ENCODE results near the gene CCL13.

CCL13 gene

DNA sequence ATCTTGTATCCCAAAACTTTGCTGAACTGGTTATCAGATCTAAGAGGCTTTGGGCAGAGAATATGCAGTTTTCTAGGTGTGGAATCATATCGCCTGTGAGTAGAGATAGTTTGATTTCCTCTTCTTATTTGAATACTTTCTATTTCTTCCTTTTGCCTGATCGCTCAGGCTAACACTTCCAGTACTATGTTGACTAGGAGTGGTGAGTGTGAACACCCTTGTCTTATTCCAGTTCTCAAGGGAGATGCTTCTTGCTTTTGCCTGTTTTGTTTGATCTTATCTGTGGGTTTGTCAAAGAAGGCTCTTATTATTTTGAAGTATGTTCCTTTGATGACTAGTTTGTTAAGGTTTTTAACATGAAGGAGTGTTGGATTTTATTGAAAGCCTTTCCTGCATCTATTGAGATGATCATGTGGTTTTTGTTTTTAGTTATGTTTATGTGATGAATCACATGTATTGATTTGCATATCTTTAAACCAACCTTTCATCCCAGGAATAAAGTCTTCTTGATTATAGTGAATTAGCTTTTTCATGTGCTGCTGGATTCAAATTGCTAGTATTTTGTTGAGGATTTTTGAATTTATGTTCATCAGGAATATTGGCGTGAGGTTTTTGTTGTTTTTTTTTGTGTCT is 17.0 kb upstream of the CCL13 start:
- Histone ChIP-seq H2BK15ac (ENCODE audit: low read length) (no peak overlapping the region), H4K91ac (ENCODE audit: low read depth, low read length, poor library complexity) (no peak overlapping the region), H3K9me3 (replicated peaks in 1 of 2; ENCODE audit: control insufficient read depth in 2 of 2, insufficient read depth in 1 of 2, low read depth in 1 of 2, low read length in 2 of 2) (no peaks in the 10 kb centered on the region), H3K27me3 (ENCODE audit: control insufficient read depth in 3 of 3, insufficient read depth in 3 of 3, low read depth in 1 of 3, low read length in 3 of 3) (no peaks in the 10 kb centered on the region), H2AK5ac (ENCODE audit: low read depth, low read length) (no peak overlapping the region), H4K8ac (ENCODE audit: low read depth, low read length) (no peak overlapping the region), H3K4ac (ENCODE audit: low read length) (no peak overlapping the region), H3K4me1 (ENCODE audit: control insufficient read depth in 2 of 2, insufficient read depth in 1 of 2, low read depth in 1 of 2, low read length in 2 of 2) (no peaks in the 10 kb centered on the region), H2BK5ac (ENCODE audit: low read length) (no peak overlapping the region), H3K14ac (ENCODE audit: low read length) (no peak overlapping the region), H3K18ac (ENCODE audit: low read length) (no peak overlapping the region), H3K4me2 (ENCODE audit: insufficient read depth, low read length, poor library complexity, severe bottlenecking) (no peak overlapping the region), H3K36me3 (replicated peaks in 1 of 2; ENCODE audit: control insufficient read depth in 2 of 2, insufficient read depth in 2 of 2, low read length in 2 of 2) (no peaks in the 10 kb centered on the region), H2BK12ac (ENCODE audit: low read length) (no peak overlapping the region), H2BK120ac (ENCODE audit: low read depth, low read length) (no peak overlapping the region), H3K9ac (ENCODE audit: low read depth, low read length, poor library complexity) (no peak overlapping the region), H3K23ac (ENCODE audit: low read depth, low read length, poor library complexity) (no peak overlapping the region), H2AFZ (ENCODE audit: low read length) (no peak overlapping the region), H3K79me1 (ENCODE audit: low read depth, low read length) (no peaks in the 10 kb centered on the region), H3K27ac (replicated peaks; ENCODE audit: low read length) (no peak overlapping the region), H3K4me3 (ENCODE audit: low read length in 2 of 2) (no peak overlapping the region)
- DNase-seq (ENCODE audit: low spot score) = no peak
- 100% methylated on average over 1 of the region's 3 CpGs; no CpG with 5 or more reads in 1 of the 2 donors for WGBS, 2 donors (ENCODE audit: extremely low coverage in 2 of 2, insufficient read length in 2 of 2, insufficient replicate concordance in 1 of 2)

DNA sequence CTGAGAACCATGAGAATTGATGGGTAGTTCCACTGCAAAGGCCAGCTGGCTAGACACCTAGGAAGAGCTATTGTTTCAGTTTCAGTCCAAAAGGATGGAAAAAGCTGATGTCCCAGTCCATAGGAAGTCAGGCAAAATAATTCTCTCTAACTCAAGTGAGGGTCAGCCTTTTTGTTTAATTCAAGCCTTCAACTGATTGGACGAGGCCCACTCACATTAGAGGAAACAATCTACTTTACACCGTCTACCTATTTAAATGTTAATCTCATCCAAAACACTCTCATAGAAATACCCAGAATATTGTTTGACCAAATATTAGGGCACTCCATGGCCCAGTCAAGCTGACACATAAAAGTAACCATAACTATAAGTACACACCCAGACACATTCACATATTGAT is 14.4 kb upstream of the CCL13 start:
- no peak overlapping the region for H2BK15ac ChIP-seq (ENCODE audit: low read length)
- H3K14ac ChIP-seq (ENCODE audit: low read length) = no peak overlapping the region
- H2BK120ac ChIP-seq (ENCODE audit: low read depth, low read length) = no peak overlapping the region
- H2AK5ac ChIP-seq (ENCODE audit: low read depth, low read length) = no peak overlapping the region
- H4K8ac ChIP-seq (ENCODE audit: low read depth, low read length) = no peak overlapping the region
- H3K4me2 ChIP-seq (ENCODE audit: insufficient read depth, low read length, poor library complexity, severe bottlenecking) = no peak overlapping the region
- no peak overlapping the region for H4K91ac ChIP-seq (ENCODE audit: low read depth, low read length, poor library complexity)
- no peak overlapping the region for H3K27ac ChIP-seq (replicated peaks; ENCODE audit: low read length)
- no peaks in the 10 kb centered on the region for H3K9me3 ChIP-seq (replicated peaks in 1 of 2; ENCODE audit: control insufficient read depth in 2 of 2, insufficient read depth in 1 of 2, low read depth in 1 of 2, low read length in 2 of 2)
- H3K4ac ChIP-seq (ENCODE audit: low read length) = no peak overlapping the region
- no peak overlapping the region for H2AFZ ChIP-seq (ENCODE audit: low read length)
- no peak for DNase-seq (ENCODE audit: low spot score)
- H3K79me1 ChIP-seq (ENCODE audit: low read depth, low read length) = no peaks in the 10 kb centered on the region
- H3K9ac ChIP-seq (ENCODE audit: low read depth, low read length, poor library complexity) = no peak overlapping the region
- no CpG with 5 or more reads among the region's 2 CpGs for WGBS, 2 donors (ENCODE audit: extremely low coverage in 2 of 2, insufficient read length in 2 of 2, insufficient replicate concordance in 1 of 2)
- no peak overlapping the region for H3K23ac ChIP-seq (ENCODE audit: low read depth, low read length, poor library complexity)
- no peak overlapping the region for H3K4me3 ChIP-seq (ENCODE audit: low read length in 2 of 2)
- H3K4me1 ChIP-seq (ENCODE audit: control insufficient read depth in 2 of 2, insufficient read depth in 1 of 2, low read depth in 1 of 2, low read length in 2 of 2) = no peaks in the 10 kb centered on the region
- H3K27me3 ChIP-seq (ENCODE audit: control insufficient read depth in 3 of 3, insufficient read depth in 3 of 3, low read depth in 1 of 3, low read length in 3 of 3) = no peaks in the 10 kb centered on the region
- no peak overlapping the region for H2BK5ac ChIP-seq (ENCODE audit: low read length)
- no peak overlapping the region for H3K18ac ChIP-seq (ENCODE audit: low read length)
- H3K36me3 ChIP-seq (replicated peaks in 1 of 2; ENCODE audit: control insufficient read depth in 2 of 2, insufficient read depth in 2 of 2, low read length in 2 of 2) = no peaks in the 10 kb centered on the region
- H2BK12ac ChIP-seq (ENCODE audit: low read length) = no peak overlapping the region

DNA sequence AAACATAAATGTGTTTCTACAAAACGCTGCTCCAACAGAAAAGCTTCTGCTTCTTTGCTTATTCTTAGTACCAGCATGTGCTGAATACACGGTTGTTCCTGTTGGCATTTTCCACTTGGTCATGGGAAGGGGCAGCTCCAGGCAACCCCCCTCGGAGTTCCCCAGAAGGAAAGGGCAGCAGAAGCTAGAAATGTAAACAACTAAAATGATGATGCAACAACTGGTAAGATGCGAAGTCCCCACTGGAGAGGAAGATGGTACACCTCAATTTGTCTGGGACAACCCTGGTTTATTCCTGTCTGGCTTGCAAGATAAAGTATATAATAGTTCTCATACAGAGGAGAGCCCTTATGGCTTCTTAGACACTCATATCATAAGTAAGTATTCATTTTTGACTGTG is 9.2 kb upstream of the CCL13 start:
- H3K4me1 ChIP-seq (ENCODE audit: control insufficient read depth in 2 of 2, insufficient read depth in 1 of 2, low read depth in 1 of 2, low read length in 2 of 2) = no peaks in the 10 kb centered on the region
- H2BK12ac ChIP-seq (ENCODE audit: low read length) = no peak overlapping the region
- no peaks in the 10 kb centered on the region for H3K27me3 ChIP-seq (ENCODE audit: control insufficient read depth in 3 of 3, insufficient read depth in 3 of 3, low read depth in 1 of 3, low read length in 3 of 3)
- no CpG with 5 or more reads among the region's 4 CpGs for WGBS, 2 donors (ENCODE audit: extremely low coverage in 2 of 2, insufficient read length in 2 of 2, insufficient replicate concordance in 1 of 2)
- no peak overlapping the region for H3K4ac ChIP-seq (ENCODE audit: low read length)
- H2AK5ac ChIP-seq (ENCODE audit: low read depth, low read length) = no peak overlapping the region
- no peaks in the 10 kb centered on the region for H3K9me3 ChIP-seq (replicated peaks in 1 of 2; ENCODE audit: control insufficient read depth in 2 of 2, insufficient read depth in 1 of 2, low read depth in 1 of 2, low read length in 2 of 2)
- no peak overlapping the region for H2BK120ac ChIP-seq (ENCODE audit: low read depth, low read length)
- no peak overlapping the region for H3K27ac ChIP-seq (replicated peaks; ENCODE audit: low read length)
- H3K4me3 ChIP-seq (ENCODE audit: low read length in 2 of 2) = no peak overlapping the region
- no peak overlapping the region for H3K23ac ChIP-seq (ENCODE audit: low read depth, low read length, poor library complexity)
- no peak overlapping the region for H2BK15ac ChIP-seq (ENCODE audit: low read length)
- H3K9ac ChIP-seq (ENCODE audit: low read depth, low read length, poor library complexity) = no peak overlapping the region
- no peak for DNase-seq (ENCODE audit: low spot score)
- no peak overlapping the region for H3K18ac ChIP-seq (ENCODE audit: low read length)
- no peak overlapping the region for H3K4me2 ChIP-seq (ENCODE audit: insufficient read depth, low read length, poor library complexity, severe bottlenecking)
- no peak overlapping the region for H3K14ac ChIP-seq (ENCODE audit: low read length)
- H3K79me1 ChIP-seq (ENCODE audit: low read depth, low read length) = no peaks in the 10 kb centered on the region
- no peak overlapping the region for H4K8ac ChIP-seq (ENCODE audit: low read depth, low read length)
- H3K36me3 ChIP-seq (replicated peaks in 1 of 2; ENCODE audit: control insufficient read depth in 2 of 2, insufficient read depth in 2 of 2, low read length in 2 of 2) = no peaks in the 10 kb centered on the region
- no peak overlapping the region for H2BK5ac ChIP-seq (ENCODE audit: low read length)
- H4K91ac ChIP-seq (ENCODE audit: low read depth, low read length, poor library complexity) = no peak overlapping the region
- H2AFZ ChIP-seq (ENCODE audit: low read length) = no peak overlapping the region

DNA sequence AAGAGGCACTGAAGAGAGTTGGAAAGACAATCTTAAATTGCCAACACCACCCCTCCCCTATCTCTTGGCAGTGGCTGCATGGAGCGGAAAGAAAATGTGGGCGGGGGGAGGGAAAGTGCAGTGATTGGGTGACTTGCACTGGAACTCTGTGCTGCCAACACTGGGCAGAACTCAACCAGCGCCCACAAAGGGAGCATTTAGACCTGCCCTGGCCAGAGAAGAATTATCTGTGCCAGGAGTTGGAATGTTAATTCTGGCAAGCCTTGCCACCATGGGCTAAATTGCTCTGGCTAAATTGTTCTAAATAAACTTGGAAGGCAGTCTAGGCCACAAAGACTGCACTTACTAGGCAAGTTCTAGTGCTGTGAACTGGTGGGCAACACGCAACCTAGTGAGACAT is 6.5 kb upstream of the CCL13 start:
- no peaks in the 10 kb centered on the region for H3K9me3 ChIP-seq (replicated peaks in 1 of 2; ENCODE audit: control insufficient read depth in 2 of 2, insufficient read depth in 1 of 2, low read depth in 1 of 2, low read length in 2 of 2)
- no peak overlapping the region for H3K27ac ChIP-seq (replicated peaks; ENCODE audit: low read length)
- H3K27me3 ChIP-seq (ENCODE audit: control insufficient read depth in 3 of 3, insufficient read depth in 3 of 3, low read depth in 1 of 3, low read length in 3 of 3) = no peaks in the 10 kb centered on the region
- no peak overlapping the region for H3K9ac ChIP-seq (ENCODE audit: low read depth, low read length, poor library complexity)
- H3K4me2 ChIP-seq (ENCODE audit: insufficient read depth, low read length, poor library complexity, severe bottlenecking) = no peak overlapping the region
- H4K91ac ChIP-seq (ENCODE audit: low read depth, low read length, poor library complexity) = no peak overlapping the region
- no peak overlapping the region for H3K23ac ChIP-seq (ENCODE audit: low read depth, low read length, poor library complexity)
- no peaks in the 10 kb centered on the region for H3K36me3 ChIP-seq (replicated peaks in 1 of 2; ENCODE audit: control insufficient read depth in 2 of 2, insufficient read depth in 2 of 2, low read length in 2 of 2)
- no peak overlapping the region for H2BK12ac ChIP-seq (ENCODE audit: low read length)
- H2BK120ac ChIP-seq (ENCODE audit: low read depth, low read length) = no peak overlapping the region
- H2AFZ ChIP-seq (ENCODE audit: low read length) = no peak overlapping the region
- no peak overlapping the region for H4K8ac ChIP-seq (ENCODE audit: low read depth, low read length)
- peak overlapping the region; percentile 67 for H3K4ac ChIP-seq (ENCODE audit: low read length)
- H3K79me1 ChIP-seq (ENCODE audit: low read depth, low read length) = no peaks in the 10 kb centered on the region
- peak overlapping the region; percentile 43 for H2BK5ac ChIP-seq (ENCODE audit: low read length)
- no peak overlapping the region for H3K18ac ChIP-seq (ENCODE audit: low read length)
- no CpG with 5 or more reads among the region's 4 CpGs for WGBS, 2 donors (ENCODE audit: extremely low coverage in 2 of 2, insufficient read length in 2 of 2, insufficient replicate concordance in 1 of 2)
- H2AK5ac ChIP-seq (ENCODE audit: low read depth, low read length) = no peak overlapping the region
- H3K4me3 ChIP-seq (ENCODE audit: low read length in 2 of 2) = no peak overlapping the region
- H3K14ac ChIP-seq (ENCODE audit: low read length) = no peak overlapping the region
- H3K4me1 ChIP-seq (ENCODE audit: control insufficient read depth in 2 of 2, insufficient read depth in 1 of 2, low read depth in 1 of 2, low read length in 2 of 2) = no peaks in the 10 kb centered on the region
- no peak overlapping the region for H2BK15ac ChIP-seq (ENCODE audit: low read length)
- DNase-seq (ENCODE audit: low spot score) = no peak

Measured in neuronal stem cell (in vitro differentiated cells).